ENCODE data around the gene ANKZF1.

ANKZF1 gene

GRCh38 chr2:219282943-219283581, 53.5 kb downstream of the ANKZF1 start:
- DNase-seq: no peak

- DNase-seq: no peak
Observed at GRCh38 chr2:219284501-219285372, 55.1 kb downstream of the ANKZF1 start.

GRCh38 chr2:219285373-219285735, 55.7 kb downstream of the ANKZF1 start:
- no peak for DNase-seq

- DNase-seq: no peak
Observed at GRCh38 chr2:219285894-219286425, 56.4 kb downstream of the ANKZF1 start.

All from AML-193 (cell line).